ENCODE results near the gene TNS1.
A peak's percentile ranks its signal among the peaks of the same experiment; 100 is the strongest.

The TNS1 gene

DNA sequence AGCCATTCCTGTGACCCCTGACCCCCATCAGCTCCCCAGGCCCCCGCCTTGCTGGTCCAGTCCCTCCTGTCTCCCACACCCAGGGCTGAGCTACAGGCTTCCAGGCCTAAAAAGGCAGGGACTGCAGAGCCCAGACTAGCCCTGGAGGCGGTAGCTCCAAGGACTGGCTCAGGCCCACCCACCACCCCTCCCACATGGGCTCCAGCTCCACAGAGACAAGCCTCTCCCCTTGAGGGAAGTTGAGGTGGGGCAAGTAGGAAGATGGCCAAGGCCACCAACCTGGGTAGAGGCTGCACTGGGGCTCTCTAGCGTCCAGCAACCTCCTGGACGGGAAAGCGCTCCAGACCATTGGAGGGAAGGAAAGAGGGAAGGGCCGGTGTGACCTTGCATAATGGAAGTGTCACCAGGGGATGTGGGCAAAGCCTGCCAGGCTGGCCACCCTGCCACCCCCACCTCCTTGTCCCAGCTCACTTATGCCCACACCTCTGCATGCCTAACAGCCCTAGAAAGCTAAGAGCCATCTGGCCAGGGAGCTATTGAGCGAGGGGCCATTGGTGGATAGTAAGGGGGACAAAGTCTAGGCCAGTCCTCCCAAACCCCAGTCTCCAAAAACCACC, 63.1 kb downstream of the TNS1 start:
- peaks cover 16% of the 10 kb centered on the region for H3K4me1 ChIP-seq (ENCODE audit: control insufficient read depth, insufficient read depth, low read length)
- no peak overlapping the region for H3K4me3 ChIP-seq (ENCODE audit: low read depth, low read length)
- no peaks in the 10 kb centered on the region for H3K27me3 ChIP-seq (ENCODE audit: control insufficient read depth, insufficient read depth, low read length)
- H3K9me3 ChIP-seq (ENCODE audit: control insufficient read depth, insufficient read depth, low read length) = no peaks in the 10 kb centered on the region
- H3K9ac ChIP-seq (ENCODE audit: low read depth, low read length) = no peak overlapping the region
- no peaks in the 10 kb centered on the region for H3K36me3 ChIP-seq (ENCODE audit: control insufficient read depth, insufficient read depth, low read length)

GRCh38 chr2:217939220-217939619, 63.6 kb downstream of the TNS1 start:
- H3K4me1 ChIP-seq (ENCODE audit: control insufficient read depth, insufficient read depth, low read length) = peaks cover 20% of the 10 kb centered on the region
- no peaks in the 10 kb centered on the region for H3K9me3 ChIP-seq (ENCODE audit: control insufficient read depth, insufficient read depth, low read length)
- H3K27me3 ChIP-seq (ENCODE audit: control insufficient read depth, insufficient read depth, low read length) = no peaks in the 10 kb centered on the region

GRCh38 chr2:217938036-217938435, 64.8 kb downstream of the TNS1 start:
- H3K36me3 ChIP-seq (ENCODE audit: control insufficient read depth, insufficient read depth, low read length) = no peaks in the 10 kb centered on the region
- no peak overlapping the region for H3K9ac ChIP-seq (ENCODE audit: low read depth, low read length)
- H3K9me3 ChIP-seq (ENCODE audit: control insufficient read depth, insufficient read depth, low read length) = no peaks in the 10 kb centered on the region
- H3K27me3 ChIP-seq (ENCODE audit: control insufficient read depth, insufficient read depth, low read length) = no peaks in the 10 kb centered on the region
- H3K4me3 ChIP-seq (ENCODE audit: low read depth, low read length) = no peak overlapping the region
- peaks cover 16% of the 10 kb centered on the region for H3K4me1 ChIP-seq (ENCODE audit: control insufficient read depth, insufficient read depth, low read length)

More at GRCh38 chr2:217939220-217939619, 63.6 kb downstream of the TNS1 start:
- H3K9ac ChIP-seq (ENCODE audit: low read depth, low read length) = no peak overlapping the region
- no peak overlapping the region for H3K4me3 ChIP-seq (ENCODE audit: low read depth, low read length)
- no peaks in the 10 kb centered on the region for H3K36me3 ChIP-seq (ENCODE audit: control insufficient read depth, insufficient read depth, low read length)

DNA sequence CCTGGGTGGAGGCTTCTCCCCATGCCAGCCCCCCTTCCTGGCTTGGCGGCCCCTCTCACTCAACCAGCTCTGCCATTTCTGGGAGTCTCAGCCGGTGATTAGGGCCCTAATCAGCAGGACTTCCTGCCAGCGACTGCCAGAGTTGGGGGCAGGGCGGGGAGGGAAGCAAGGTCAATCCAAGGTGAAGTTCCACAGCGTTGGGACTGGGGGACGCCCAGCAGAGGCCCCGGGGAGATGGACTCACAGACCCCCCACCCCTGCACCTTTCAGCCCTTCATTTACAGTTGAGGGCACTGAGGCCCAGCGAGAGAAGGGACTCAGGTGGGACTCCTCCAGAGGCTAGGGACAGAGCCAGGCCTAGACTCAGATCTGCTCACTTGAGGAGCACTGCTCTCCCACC, 65.3 kb downstream of the TNS1 start:
- no peak overlapping the region for H3K9ac ChIP-seq (ENCODE audit: low read depth, low read length)

GRCh38 chr2:217936952-217937351, 65.8 kb downstream of the TNS1 start:
- Histone ChIP-seq H3K36me3 (ENCODE audit: control insufficient read depth, insufficient read depth, low read length) (no peaks in the 10 kb centered on the region), H3K4me1 (ENCODE audit: control insufficient read depth, insufficient read depth, low read length) (peaks cover 16% of the 10 kb centered on the region), H3K27me3 (ENCODE audit: control insufficient read depth, insufficient read depth, low read length) (no peaks in the 10 kb centered on the region), H3K9me3 (ENCODE audit: control insufficient read depth, insufficient read depth, low read length) (no peaks in the 10 kb centered on the region), H3K4me3 (ENCODE audit: low read depth, low read length) (no peak overlapping the region), H3K9ac (ENCODE audit: low read depth, low read length) (no peak overlapping the region)

More for the DNA sequence above, 65.3 kb downstream of the TNS1 start:
- H3K9me3 ChIP-seq (ENCODE audit: control insufficient read depth, insufficient read depth, low read length) = no peaks in the 10 kb centered on the region
- H3K4me3 ChIP-seq (ENCODE audit: low read depth, low read length) = no peak overlapping the region
- H3K27me3 ChIP-seq (ENCODE audit: control insufficient read depth, insufficient read depth, low read length) = no peaks in the 10 kb centered on the region
- no peaks in the 10 kb centered on the region for H3K36me3 ChIP-seq (ENCODE audit: control insufficient read depth, insufficient read depth, low read length)
- peaks cover 16% of the 10 kb centered on the region for H3K4me1 ChIP-seq (ENCODE audit: control insufficient read depth, insufficient read depth, low read length)

DNA sequence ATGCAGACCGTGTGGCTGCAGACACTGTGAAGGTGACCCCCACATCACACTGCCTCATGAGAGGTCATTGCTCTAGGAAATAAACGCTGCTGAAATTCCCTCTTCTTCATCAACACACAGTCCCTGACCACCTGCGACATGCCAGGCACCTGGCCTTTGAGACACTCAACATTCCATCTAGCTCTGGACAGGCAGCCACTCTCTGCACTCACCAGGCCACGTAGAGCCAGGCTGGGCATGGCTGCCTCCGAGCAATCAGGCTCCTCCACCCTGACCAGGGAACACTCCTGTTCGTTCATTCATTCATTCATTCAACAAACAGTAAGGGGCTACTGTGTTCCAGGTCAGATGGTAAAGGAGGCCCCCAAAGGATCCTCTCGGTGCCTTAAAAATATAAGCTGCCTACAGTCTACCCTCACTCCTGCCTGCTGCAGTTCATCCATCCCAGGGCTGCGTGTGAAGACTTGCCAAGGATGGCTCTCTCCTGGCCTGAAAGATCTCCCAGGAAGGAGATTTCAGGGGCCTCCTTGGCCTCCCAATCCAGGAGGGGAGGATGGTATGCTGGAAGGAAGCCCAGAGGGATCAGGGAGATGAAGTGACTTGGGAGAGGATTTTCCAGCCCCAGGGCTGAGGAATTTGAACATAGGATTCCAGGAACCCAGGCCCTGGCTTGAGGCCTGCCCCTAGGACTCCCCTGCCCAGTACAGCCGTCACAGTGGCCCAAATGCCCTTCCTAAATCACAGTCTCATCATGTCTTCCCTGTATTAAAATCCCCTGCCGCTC, 66.7 kb downstream of the TNS1 start:
- Histone ChIP-seq H3K4me1 (ENCODE audit: control insufficient read depth, insufficient read depth, low read length) (peaks cover 16% of the 10 kb centered on the region), H3K9ac (ENCODE audit: low read depth, low read length) (no peak overlapping the region), H3K27me3 (ENCODE audit: control insufficient read depth, insufficient read depth, low read length) (no peaks in the 10 kb centered on the region), H3K36me3 (ENCODE audit: control insufficient read depth, insufficient read depth, low read length) (no peaks in the 10 kb centered on the region), H3K9me3 (ENCODE audit: control insufficient read depth, insufficient read depth, low read length) (no peaks in the 10 kb centered on the region), H3K4me3 (ENCODE audit: low read depth, low read length) (no peak overlapping the region)

GRCh38 chr2:217935235-217935879, 67.4 kb downstream of the TNS1 start:
- Histone ChIP-seq H3K27me3 (ENCODE audit: control insufficient read depth, insufficient read depth, low read length) (no peaks in the 10 kb centered on the region), H3K4me1 (ENCODE audit: control insufficient read depth, insufficient read depth, low read length) (peaks cover 16% of the 10 kb centered on the region), H3K9ac (ENCODE audit: low read depth, low read length) (peak overlapping the region; percentile 50), H3K4me3 (ENCODE audit: low read depth, low read length) (no peak overlapping the region), H3K36me3 (ENCODE audit: control insufficient read depth, insufficient read depth, low read length) (no peaks in the 10 kb centered on the region), H3K9me3 (ENCODE audit: control insufficient read depth, insufficient read depth, low read length) (no peaks in the 10 kb centered on the region)

GRCh38 chr2:217934321-217935131, 68.3 kb downstream of the TNS1 start:
- Histone ChIP-seq H3K4me3 (ENCODE audit: low read depth, low read length) (no peak overlapping the region), H3K36me3 (ENCODE audit: control insufficient read depth, insufficient read depth, low read length) (no peaks in the 10 kb centered on the region), H3K27me3 (ENCODE audit: control insufficient read depth, insufficient read depth, low read length) (no peaks in the 10 kb centered on the region), H3K9me3 (ENCODE audit: control insufficient read depth, insufficient read depth, low read length) (no peaks in the 10 kb centered on the region), H3K9ac (ENCODE audit: low read depth, low read length) (peak overlapping the region; percentile 50), H3K4me1 (ENCODE audit: control insufficient read depth, insufficient read depth, low read length) (peaks cover 16% of the 10 kb centered on the region)

DNA sequence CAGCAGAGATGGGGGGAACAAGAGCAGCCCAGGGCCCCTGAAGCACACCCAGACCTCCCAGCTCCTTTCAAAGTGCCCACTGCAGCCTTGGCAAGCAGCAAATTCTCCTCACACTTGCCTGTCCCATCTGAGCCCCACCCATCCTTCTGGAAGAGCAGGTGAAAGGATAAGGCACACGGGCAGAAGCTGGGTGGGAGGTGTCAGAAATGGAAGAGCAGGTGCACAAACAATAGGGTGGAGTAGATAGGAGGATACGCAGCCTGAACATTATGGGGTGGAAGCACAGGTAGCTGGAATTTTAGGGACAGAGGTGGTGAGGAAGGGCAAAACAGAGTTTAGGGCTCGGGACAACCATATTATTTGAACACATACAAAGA, 69.2 kb downstream of the TNS1 start:
- H3K4me1 ChIP-seq (ENCODE audit: control insufficient read depth, insufficient read depth, low read length) = peaks cover 16% of the 10 kb centered on the region
- H3K9ac ChIP-seq (ENCODE audit: low read depth, low read length) = no peak overlapping the region
- H3K9me3 ChIP-seq (ENCODE audit: control insufficient read depth, insufficient read depth, low read length) = no peaks in the 10 kb centered on the region
- no peaks in the 10 kb centered on the region for H3K27me3 ChIP-seq (ENCODE audit: control insufficient read depth, insufficient read depth, low read length)
- no peak overlapping the region for H3K4me3 ChIP-seq (ENCODE audit: low read depth, low read length)
- H3K36me3 ChIP-seq (ENCODE audit: control insufficient read depth, insufficient read depth, low read length) = no peaks in the 10 kb centered on the region

DNA sequence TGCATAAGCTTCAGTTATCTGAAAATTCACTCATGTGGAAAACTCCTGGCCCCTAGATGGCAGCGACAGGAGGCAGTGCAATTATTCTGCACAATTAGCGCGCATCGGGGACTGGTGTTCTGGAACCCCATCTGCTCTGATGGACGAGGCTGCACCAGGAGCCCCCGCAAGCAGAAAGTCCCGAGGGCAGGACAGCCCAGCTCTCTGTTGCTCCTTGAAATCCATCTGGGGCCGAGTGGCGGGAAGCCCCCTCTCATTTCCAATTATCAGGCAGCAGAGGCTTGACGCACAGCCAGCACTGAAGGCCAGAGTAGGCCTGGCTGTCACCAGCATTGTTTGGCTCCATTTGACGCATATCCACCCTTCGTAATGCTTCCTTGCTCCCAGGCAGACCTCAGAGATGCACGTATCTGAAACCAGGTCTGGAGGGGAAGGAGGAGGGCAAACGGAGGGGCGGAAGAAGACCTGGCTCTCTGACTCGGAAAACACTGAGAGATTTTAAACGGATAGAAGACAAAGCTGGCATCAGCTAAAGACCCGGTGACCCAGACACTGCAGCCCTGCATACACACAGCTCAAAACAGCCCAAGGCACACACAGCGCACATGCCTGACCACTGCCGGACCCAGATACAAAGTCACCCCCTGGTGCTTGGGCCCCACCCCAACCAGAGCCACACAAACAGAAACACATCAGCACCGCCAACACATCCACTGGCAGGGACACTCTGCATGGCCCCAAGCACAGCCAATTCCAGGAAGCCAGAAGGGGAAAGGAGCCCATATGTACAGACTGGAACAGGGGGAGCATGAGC, 69.8 kb downstream of the TNS1 start:
- H3K4me3 ChIP-seq (ENCODE audit: low read depth, low read length) = no peak overlapping the region
- no peak overlapping the region for H3K9ac ChIP-seq (ENCODE audit: low read depth, low read length)
- peaks cover 16% of the 10 kb centered on the region for H3K4me1 ChIP-seq (ENCODE audit: control insufficient read depth, insufficient read depth, low read length)
- H3K27me3 ChIP-seq (ENCODE audit: control insufficient read depth, insufficient read depth, low read length) = no peaks in the 10 kb centered on the region
- no peaks in the 10 kb centered on the region for H3K9me3 ChIP-seq (ENCODE audit: control insufficient read depth, insufficient read depth, low read length)
- no peaks in the 10 kb centered on the region for H3K36me3 ChIP-seq (ENCODE audit: control insufficient read depth, insufficient read depth, low read length)

All from iPS-15b (cell line).